HL-60 (cell line): ENCODE results near the gene ALOX12B. TPM values are rescaled to one million over a fixed set of nuclear protein-coding genes. Genes with fewer than 3 reads are reported as not detected.
"Not testable (repeated sequence)": the region's sequence is repeated elsewhere in the genome, so short reads cannot be mapped to it uniquely, and the experiment has no call there.

Experiments
- DNase-seq, 2 experiments: peaks; one replicate each; pipeline ENCODE4 v3.0.0-alpha.2; 2010 to 2020; ENCODE audit warnings: low read depth in 1 of 2, low spot score in 1 of 2
- H3K27ac ChIP-seq: fragments of 250-450 bp; sonication (Bioruptor Pico); replicated peaks from 2 replicates; pipeline ENCODE4 v1.5.1; 2020; ENCODE audit warnings: mild to moderate bottlenecking, moderate library complexity
- H3K27me3 ChIP-seq: fragments of 250-450 bp; sonication (Bioruptor Pico); 2 replicates; pipeline ENCODE4 v1.5.1; 2021; ENCODE audit warnings: mild to moderate bottlenecking, moderate library complexity; ENCODE audit not compliant: insufficient read depth, poor library complexity, severe bottlenecking
- H3K4me3 ChIP-seq: replicated peaks from 2 replicates; pipeline ENCODE4 v1.5.1; 2011; ENCODE audit warnings: mild to moderate bottlenecking, control low read depth, low read length; ENCODE audit not compliant: insufficient read depth
- CTCF ChIP-seq: IDR thresholded peaks from one replicate; pipeline ENCODE4 v1.5.1; 2011; ENCODE audit warnings: low read length, control low read depth, inconsistent platforms; ENCODE audit not compliant: insufficient read depth
- GABPA ChIP-seq: IDR thresholded peaks from 2 replicates; pipeline ENCODE4 v1.6.1; 2012; ENCODE audit warnings: low read depth
- POLR2AphosphoS5 ChIP-seq: IDR thresholded peaks from 2 replicates; pipeline ENCODE4 v1.6.1; 2012; ENCODE audit warnings: low read depth
- REST ChIP-seq: IDR thresholded peaks from 2 replicates; pipeline ENCODE4 v1.6.1; 2012; ENCODE audit warnings: low read depth; ENCODE audit not compliant: insufficient replicate concordance
- SPI1 ChIP-seq: IDR thresholded peaks from 2 replicates; pipeline ENCODE4 v1.6.1; 2012; ENCODE audit warnings: low read depth, mild to moderate bottlenecking, borderline replicate concordance
- microRNA-seq: library from miRNA; unstranded; fragments of <30 nt; microRNA quantifications from one replicate; pipeline ENCODE4, GENCODE V29; 2018

Gene ALOX12B

DNA sequence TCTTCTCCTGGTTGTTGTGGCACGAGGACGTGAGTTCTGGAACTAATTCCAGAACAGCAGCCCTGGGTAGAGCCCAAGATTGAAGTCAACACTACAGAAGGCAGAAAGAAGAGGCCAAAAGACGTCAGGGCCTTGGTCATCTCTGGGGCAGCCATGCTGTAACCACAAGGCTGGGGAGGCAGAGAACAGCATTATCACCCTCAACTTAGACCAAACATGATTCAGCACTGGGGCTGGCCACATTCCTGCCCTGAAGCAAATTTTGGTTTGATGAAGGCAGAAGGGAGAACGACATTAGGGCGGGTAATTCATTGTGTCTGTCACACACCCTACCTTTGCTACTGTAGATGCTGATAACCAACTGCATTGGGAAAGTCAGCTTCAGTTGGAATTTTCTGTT lies 58.4 kb downstream of the ALOX12B start:
- TF ChIP-seq GABPA (no peak), SPI1 (no peak), REST (no peak), CTCF (no peak), POLR2AphosphoS5 (no peak)
- no peak for DNase-seq
- no peaks in the 10 kb centered on the region for H3K27me3 ChIP-seq

GRCh38 chr17:8025176-8025911 lies 62.2 kb downstream of the ALOX12B start:
- H3K27me3 ChIP-seq: no peaks in the 10 kb centered on the region
- no peak for DNase-seq
- H3K4me3 ChIP-seq: no peak overlapping the region
- no peak overlapping the region for H3K27ac ChIP-seq
- no peak for TF ChIP-seq GABPA
- TF ChIP-seq POLR2AphosphoS5: no peak
- no peak for TF ChIP-seq SPI1
- TF ChIP-seq CTCF: no peak

More for the DNA sequence above, 58.4 kb downstream of the ALOX12B start:
- Histone ChIP-seq H3K4me3 (no peak overlapping the region), H3K27ac (no peak overlapping the region)

GRCh38 chr17:8024161-8024560 lies 63.4 kb downstream of the ALOX12B start:
- peak in 1 of 2 experiments; percentile 21 for DNase-seq
- H3K4me3 ChIP-seq: not testable (repeated sequence)

More at GRCh38 chr17:8024161-8024560, 63.4 kb downstream of the ALOX12B start:
- H3K27ac ChIP-seq: peak overlapping the region; percentile 19; the same call in 1 of the 2 replicates
- H3K27me3 ChIP-seq: not testable (repeated sequence)

Small RNA genes lying within 50 kb of the gene (microRNA-seq; reads per million reads assigned to microRNA genes)
- gene MIR4314: not detected
